B cell (primary cell): Measurements from ENCODE around the gene CDAN1. TPM values are rescaled to one million over a fixed set of nuclear protein-coding genes. Genes with fewer than 3 reads are reported as not detected.

Source experiments
- ATAC-seq: fragments of 200-7000 bp; cut with Tn5 transposase; one replicate; pipeline ENCODE4 v1.10.0; 2021; ENCODE audit warnings: low read depth, mild to moderate bottlenecking, moderate number of reproducible peaks, moderate library complexity
- CTCF ChIA-PET: fragments of 350-600 bp; sonication (Branson Sonifier 250); formaldehyde crosslinking; loops from one replicate; lab custom pipeline; 2021; ENCODE audit warnings: antibody characterized with exemption, inconsistent platforms; lab: Charles Lee
- POLR2A ChIA-PET: fragments of 350-600 bp; sonication (Branson Sonifier 250); formaldehyde crosslinking; loops from one replicate; lab custom pipeline; 2021; ENCODE audit warnings: antibody characterized with exemption; lab: Charles Lee
- DNase-seq: peaks from one replicate; pipeline ENCODE4 v3.0.0; 2013
- H2AFZ ChIP-seq: 2 replicates; pipeline ENCODE4 v1.6.1; 2012; ENCODE audit warnings: mild to moderate bottlenecking, low read depth, low read length; ENCODE audit not compliant: insufficient read depth, poor library complexity, severe bottlenecking
- H3K27ac ChIP-seq, 2 donors: 1 replicate in 1 of 2; 2 replicates in 1 of 2; pipeline ENCODE4 v1.5.1; 2012 to 2013; ENCODE audit warnings: low read length in 2 of 2, mild to moderate bottlenecking in 2 of 2, moderate library complexity in 1 of 2
- H3K27me3 ChIP-seq, 4 experiments: fragments of 200-600 bp in 1 of 4; sonication (generic) in 1 of 4; replicated peaks in 1 of 4; 1 replicate in 2 of 4; 2 replicates in 2 of 4; pipeline versions ENCODE4 v1.6.1 to v1.7.0; 2013 to 2016; ENCODE audit warnings: low read length in 3 of 4, mild to moderate bottlenecking in 2 of 4, mixed read lengths in 1 of 4, moderate library complexity in 1 of 4; ENCODE audit not compliant: insufficient read depth in 4 of 4, control insufficient read depth in 3 of 4; ENCODE audit errors: control extremely low read depth in 1 of 4
- H3K36me3 ChIP-seq, 2 experiments: replicated peaks in 1 of 2; 1 replicate in 1 of 2; 2 replicates in 1 of 2; pipeline versions ENCODE4 v1.6.1 to v1.7.1; 2013; ENCODE audit warnings: low read length in 1 of 2; ENCODE audit not compliant: insufficient read depth in 2 of 2, control insufficient read depth in 1 of 2; ENCODE audit errors: control extremely low read depth in 1 of 2, extremely low read depth in 1 of 2
- H3K4me1 ChIP-seq, 2 donors: fragments of 200-600 bp in 1 of 2; sonication (generic) in 1 of 2; 1 replicate in 1 of 2; 2 replicates in 1 of 2; pipeline versions ENCODE4 v1.5.1 to v1.6.1; 2013 to 2017; ENCODE audit warnings: low read length in 2 of 2; ENCODE audit not compliant: control insufficient read depth in 2 of 2, insufficient read depth in 2 of 2
- H3K4me2 ChIP-seq: replicated peaks from 2 replicates; pipeline ENCODE3; 2012; ENCODE audit warnings: mild to moderate bottlenecking, low read depth, low read length; ENCODE audit not compliant: poor library complexity, severe bottlenecking
- H3K4me3 ChIP-seq, 5 experiments: fragments of 200-600 bp in 1 of 5; sonication (generic) in 1 of 5; 1 replicate in 3 of 5; 2 replicates in 2 of 5; pipeline versions ENCODE4 v1.5.1 to v1.7.0; 2011 to 2016; ENCODE audit warnings: low read length in 4 of 5, mild to moderate bottlenecking in 4 of 5, low read depth in 2 of 5, control low read depth in 1 of 5, moderate library complexity in 1 of 5; ENCODE audit not compliant: insufficient read depth in 1 of 5; ENCODE audit errors: control extremely low read depth in 1 of 5, extremely low read depth in 1 of 5
- H3K79me2 ChIP-seq: fragments of 200-600 bp; sonication (generic); one replicate; pipeline ENCODE4 v1.6.0; 2016; ENCODE audit warnings: low read length; ENCODE audit not compliant: control insufficient read depth, insufficient read depth
- H3K9ac ChIP-seq: fragments of 200-600 bp; sonication (generic); 2 replicates; pipeline ENCODE4 v1.6.1; 2017; ENCODE audit warnings: mild to moderate bottlenecking, low read length, moderate library complexity
- H3K9me3 ChIP-seq, 3 donors: one replicate each; pipeline versions ENCODE4 v1.6.1 to v1.7.1; 2013; ENCODE audit warnings: low read length in 2 of 3; ENCODE audit not compliant: control insufficient read depth in 2 of 3, insufficient read depth in 1 of 3; ENCODE audit errors: control extremely low read depth in 1 of 3
- H4K20me1 ChIP-seq: 2 replicates; pipeline ENCODE4 v1.6.0; 2012; ENCODE audit warnings: mild to moderate bottlenecking, low read length; ENCODE audit not compliant: insufficient read depth, control insufficient read depth, poor library complexity, severe bottlenecking
- H3K27ac Mint-ChIP-seq: one replicate; pipeline ENCODE4 v1.8.0; 2021; ENCODE audit warnings: mixed read lengths
- H3K27me3 Mint-ChIP-seq: one replicate; pipeline ENCODE4 v1.8.0; 2021; ENCODE audit warnings: mixed read lengths
- H3K4me1 Mint-ChIP-seq: one replicate; pipeline ENCODE4 v1.8.0; 2021; ENCODE audit warnings: mixed read lengths
- H3K4me3 Mint-ChIP-seq: one replicate; pipeline ENCODE4 v1.8.0; 2021; ENCODE audit warnings: mixed read lengths
- H3K9me3 Mint-ChIP-seq: one replicate; pipeline ENCODE4 v1.8.0; 2022; ENCODE audit warnings: mixed read lengths; ENCODE audit not compliant: insufficient read depth
- CTCF ChIP-seq: fragments of 200-600 bp; IDR thresholded peaks from one replicate; pipeline ENCODE4 v1.8.0; 2022; ENCODE audit warnings: antibody characterized with exemption, mild to moderate bottlenecking
- EZH2 ChIP-seq: IDR thresholded peaks from 2 replicates; pipeline ENCODE4 v1.6.1; 2012; ENCODE audit warnings: borderline replicate concordance, low read depth, mild to moderate bottlenecking, moderate library complexity, low read length; ENCODE audit not compliant: insufficient read depth, poor library complexity, severe bottlenecking
- WGBS: methylation state at CpG from one replicate; pipeline ENCODE4 v1.1.5; 2013; ENCODE audit warnings: missing lambda C conversion rate; ENCODE audit not compliant: insufficient coverage; 5-methylcytosine and 5-hydroxymethylcytosine counted together
- intact Hi-C: fragments of 100-400 bp; cut with micrococcal nuclease; formaldehyde crosslinking; loops from one replicate; pipeline ENCODE4 v1.10.0; 2022
- polyA plus RNA-seq: library from polyadenylated mRNA; depleted of rRNA; stranded (reverse); fragments of >200 nt; gene quantifications from 2 replicates; pipeline ENCODE4 v1.2.3, GENCODE V29; 2012
- total RNA-seq, 2 donors: library from RNA; stranded (reverse); fragments of 120-200 nt in 1 of 2; gene quantifications; 1 replicate in 1 of 2; 2 replicates in 1 of 2; pipeline versions ENCODE4 v1.2.3 to v1.2.4, GENCODE V29; 2013 to 2022

CDAN1 gene
- total and polyA plus RNA-seq, 2 donors (not counting 1 experiment from before 2014, with no cell fraction given), result 11.7 to 31.8 TPM

- WGBS, result 86% methylated on average over 3 of the region's 5 CpGs
- no peaks in the 10 kb centered on the region for H4K20me1 ChIP-seq
- no peaks in the 10 kb centered on the region for H3K9me3 ChIP-seq
- Mint-ChIP-seq H3K27me3 (no peaks in the 10 kb centered on the region), H3K9me3 (no peaks in the 10 kb centered on the region), H3K27ac (no peak overlapping the region), H3K4me1 (no peaks in the 10 kb centered on the region), H3K4me3 (no peak overlapping the region)
- H2AFZ ChIP-seq, result no peak overlapping the region
- ATAC-seq (no peak), DNase-seq (no peak)
- H3K4me3 ChIP-seq, result no peak overlapping the region
- POLR2A ChIA-PET, result no interaction called here
- TF ChIP-seq EZH2, result no peak
- no peak for TF ChIP-seq CTCF
- H3K4me1 ChIP-seq, result no peaks in the 10 kb centered on the region
- H3K27ac ChIP-seq, result no peak overlapping the region
- H3K27me3 ChIP-seq, result no peaks in the 10 kb centered on the region
- H3K9ac ChIP-seq, result no peak overlapping the region
- no peak overlapping the region for H3K4me2 ChIP-seq
- CTCF ChIA-PET, result no interaction called here
- H3K79me2 ChIP-seq, result no peaks in the 10 kb centered on the region
- intact Hi-C loops, result no loop called here
- peaks cover 16 to 78% of the 10 kb centered on the region in 2 experiments for H3K36me3 ChIP-seq
Observed at GRCh38 chr15:42728560-42728959, 8.4 kb downstream of the CDAN1 start.

DNA sequence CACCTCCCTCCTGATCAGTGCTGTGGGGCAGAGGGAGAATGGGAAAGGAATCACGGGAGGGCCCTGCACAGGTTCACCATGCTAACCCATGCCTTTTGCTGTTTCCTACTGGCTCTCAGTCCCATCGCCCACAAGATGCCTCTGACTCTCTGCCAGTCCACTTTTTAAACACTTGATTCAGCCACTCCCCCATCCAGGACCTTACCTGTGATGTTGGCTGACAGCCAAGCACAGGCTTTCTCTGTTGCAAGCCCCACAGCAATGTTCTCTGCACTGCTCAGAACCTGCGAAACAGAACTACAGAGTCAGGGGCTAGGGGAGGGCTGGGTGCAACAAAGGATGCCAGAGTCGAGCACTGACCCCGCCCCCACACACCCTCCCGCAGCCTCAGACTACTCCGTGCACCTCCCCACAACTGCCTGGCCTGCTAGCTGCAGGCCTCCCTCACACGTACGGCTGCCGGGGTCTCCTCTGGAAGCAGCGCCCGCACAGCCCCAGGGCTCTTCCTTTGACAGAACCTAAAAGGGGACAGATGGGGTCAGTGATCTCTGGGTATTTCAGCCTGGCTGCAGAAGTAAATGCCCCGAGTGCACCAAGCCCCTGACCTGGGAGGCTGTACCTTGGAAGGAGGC, 9.1 kb downstream of the CDAN1 start:
- POLR2A ChIA-PET, result no interaction called here
- H3K27ac Mint-ChIP-seq, result no peak overlapping the region

More for the DNA sequence above, 9.1 kb downstream of the CDAN1 start:
- intact Hi-C loops, result no loop called here
- CTCF ChIA-PET, result no interaction called here
- ATAC-seq (no peak), DNase-seq (no peak)
- H2AFZ ChIP-seq, result no peak overlapping the region
- H3K9ac ChIP-seq, result no peak overlapping the region
- peaks cover 16 to 76% of the 10 kb centered on the region in 2 experiments for H3K36me3 ChIP-seq
- no peaks in the 10 kb centered on the region for H3K79me2 ChIP-seq
- H3K4me2 ChIP-seq, result no peak overlapping the region
- no peaks in the 10 kb centered on the region for H4K20me1 ChIP-seq
- Mint-ChIP-seq H3K4me1 (no peaks in the 10 kb centered on the region), H3K27me3 (no peaks in the 10 kb centered on the region), H3K9me3 (no peaks in the 10 kb centered on the region), H3K4me3 (no peak overlapping the region)
- no peaks in the 10 kb centered on the region for H3K9me3 ChIP-seq
- no peaks in the 10 kb centered on the region for H3K4me1 ChIP-seq
- H3K27me3 ChIP-seq, result no peaks in the 10 kb centered on the region
- no peak overlapping the region for H3K4me3 ChIP-seq
- over 99% methylated on average over 13 of the region's 13 CpGs for WGBS
- no peak for TF ChIP-seq EZH2
- TF ChIP-seq CTCF, result no peak
- H3K27ac ChIP-seq, result no peak overlapping the region
